ENCODE data around the gene ABCD4.

The ABCD4 gene

DNA sequence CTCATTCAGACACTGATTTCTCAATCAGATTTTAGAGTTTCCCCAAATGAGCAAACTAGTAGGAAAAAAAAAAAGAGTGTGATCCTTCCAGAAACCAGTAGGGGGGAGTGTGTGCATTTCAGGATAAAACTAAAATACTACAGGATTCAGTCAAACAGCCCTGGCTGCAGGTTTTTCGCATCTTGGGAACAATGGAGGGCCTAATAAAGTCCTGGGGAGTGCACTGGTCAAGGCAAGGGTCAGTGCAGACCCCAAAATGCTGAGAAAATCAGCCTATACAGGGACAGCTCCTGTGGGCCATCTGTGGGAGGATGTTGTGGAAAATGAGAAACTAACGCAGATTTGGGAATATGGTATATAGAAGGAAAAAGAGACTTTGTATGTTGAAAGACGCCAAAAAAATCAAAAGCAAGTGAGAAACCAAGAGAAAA is 22.2 kb upstream of the ABCD4 start:
- no peak overlapping the region for H3K4me2 ChIP-seq (ENCODE audit: low read depth, low read length)
- no peaks in the 10 kb centered on the region for H3K79me2 ChIP-seq (ENCODE audit: low read length)

GRCh38 chr14:74314576-74314975 is 11.8 kb upstream of the ABCD4 start:
- Histone ChIP-seq H3K36me3 (replicated peaks; ENCODE audit: insufficient read depth, low read length) (no peaks in the 10 kb centered on the region), H3K9ac (ENCODE audit: low read length) (no peak overlapping the region), H3K9me3 (replicated peaks; ENCODE audit: insufficient read depth, low read length) (no peaks in the 10 kb centered on the region), H3K9me2 (replicated peaks; ENCODE audit: insufficient read depth, low read length) (no peaks in the 10 kb centered on the region), H4K20me1 (ENCODE audit: insufficient read depth, low read length) (no peaks in the 10 kb centered on the region), H3K4me2 (ENCODE audit: low read depth, low read length) (no peak overlapping the region), H3K4me1 (ENCODE audit: low read length) (no peaks in the 10 kb centered on the region), H3K27me3 (replicated peaks; ENCODE audit: insufficient read depth, low read length) (no peaks in the 10 kb centered on the region), H3F3A (ENCODE audit: insufficient read depth, low read length) (no peaks in the 10 kb centered on the region), H3K27ac (ENCODE audit: low read length) (no peak overlapping the region), H3K4me3 (ENCODE audit: low read length) (no peak overlapping the region), H3K79me2 (ENCODE audit: low read length) (no peaks in the 10 kb centered on the region), H2AFZ (ENCODE audit: low read length) (no peak overlapping the region)
- TF ChIP-seq EZH2 (optimal IDR thresholded peaks at IDR 0.05; ENCODE audit: low read depth, low read length) = no peak
- no peak for TF ChIP-seq EZH2phosphoT487 (IDR thresholded peaks at IDR 0.05; ENCODE audit: low read length)
- TF ChIP-seq, protein P1, sequence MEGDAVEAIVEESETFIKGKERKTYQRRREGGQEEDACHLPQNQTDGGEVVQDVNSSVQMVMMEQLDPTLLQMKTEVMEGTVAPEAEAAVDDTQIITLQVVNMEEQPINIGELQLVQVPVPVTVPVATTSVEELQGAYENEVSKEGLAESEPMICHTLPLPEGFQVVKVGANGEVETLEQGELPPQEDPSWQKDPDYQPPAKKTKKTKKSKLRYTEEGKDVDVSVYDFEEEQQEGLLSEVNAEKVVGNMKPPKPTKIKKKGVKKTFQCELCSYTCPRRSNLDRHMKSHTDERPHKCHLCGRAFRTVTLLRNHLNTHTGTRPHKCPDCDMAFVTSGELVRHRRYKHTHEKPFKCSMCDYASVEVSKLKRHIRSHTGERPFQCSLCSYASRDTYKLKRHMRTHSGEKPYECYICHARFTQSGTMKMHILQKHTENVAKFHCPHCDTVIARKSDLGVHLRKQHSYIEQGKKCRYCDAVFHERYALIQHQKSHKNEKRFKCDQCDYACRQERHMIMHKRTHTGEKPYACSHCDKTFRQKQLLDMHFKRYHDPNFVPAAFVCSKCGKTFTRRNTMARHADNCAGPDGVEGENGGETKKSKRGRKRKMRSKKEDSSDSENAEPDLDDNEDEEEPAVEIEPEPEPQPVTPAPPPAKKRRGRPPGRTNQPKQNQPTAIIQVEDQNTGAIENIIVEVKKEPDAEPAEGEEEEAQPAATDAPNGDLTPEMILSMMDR (IDR thresholded peaks at IDR 0.05; ENCODE audit: low read length) = no peak
- no peak for DNase-seq

More for the DNA sequence above, 22.2 kb upstream of the ABCD4 start:
- Histone ChIP-seq H3F3A (ENCODE audit: insufficient read depth, low read length) (no peaks in the 10 kb centered on the region), H3K27me3 (replicated peaks; ENCODE audit: insufficient read depth, low read length) (no peaks in the 10 kb centered on the region), H3K9ac (ENCODE audit: low read length) (no peak overlapping the region), H3K9me2 (replicated peaks; ENCODE audit: insufficient read depth, low read length) (no peaks in the 10 kb centered on the region), H3K27ac (ENCODE audit: low read length) (no peak overlapping the region), H3K36me3 (replicated peaks; ENCODE audit: insufficient read depth, low read length) (no peaks in the 10 kb centered on the region), H3K4me3 (ENCODE audit: low read length) (no peak overlapping the region), H3K4me1 (ENCODE audit: low read length) (no peaks in the 10 kb centered on the region), H2AFZ (ENCODE audit: low read length) (no peak overlapping the region), H3K9me3 (replicated peaks; ENCODE audit: insufficient read depth, low read length) (no peaks in the 10 kb centered on the region), H4K20me1 (ENCODE audit: insufficient read depth, low read length) (no peaks in the 10 kb centered on the region)
- peak; percentile 25 for DNase-seq
- TF ChIP-seq EZH2phosphoT487 (IDR thresholded peaks at IDR 0.05; ENCODE audit: low read length) = no peak
- TF ChIP-seq, protein P1 (IDR thresholded peaks at IDR 0.05; ENCODE audit: low read length) = peak; percentile 39

GRCh38 chr14:74313601-74314000 is 10.9 kb upstream of the ABCD4 start:
- Histone ChIP-seq H2AFZ (ENCODE audit: low read length) (no peak overlapping the region), H3K4me1 (ENCODE audit: low read length) (no peaks in the 10 kb centered on the region), H3K9ac (ENCODE audit: low read length) (no peak overlapping the region)

More at GRCh38 chr14:74313601-74314000, 10.9 kb upstream of the ABCD4 start:
- H4K20me1 ChIP-seq (ENCODE audit: insufficient read depth, low read length) = no peaks in the 10 kb centered on the region
- H3K79me2 ChIP-seq (ENCODE audit: low read length) = no peaks in the 10 kb centered on the region
- H3K4me2 ChIP-seq (ENCODE audit: low read depth, low read length) = no peak overlapping the region
- no peaks in the 10 kb centered on the region for H3K27me3 ChIP-seq (replicated peaks; ENCODE audit: insufficient read depth, low read length)
- DNase-seq = no peak
- no peak overlapping the region for H3K4me3 ChIP-seq (ENCODE audit: low read length)
- TF ChIP-seq EZH2phosphoT487 (IDR thresholded peaks at IDR 0.05; ENCODE audit: low read length) (no peak), EZH2 (optimal IDR thresholded peaks at IDR 0.05; ENCODE audit: low read depth, low read length) (no peak)
- TF ChIP-seq, protein P1 (IDR thresholded peaks at IDR 0.05; ENCODE audit: low read length) = no peak
- H3K27ac ChIP-seq (ENCODE audit: low read length) = no peak overlapping the region
- no peaks in the 10 kb centered on the region for H3K9me3 ChIP-seq (replicated peaks; ENCODE audit: insufficient read depth, low read length)
- no peaks in the 10 kb centered on the region for H3F3A ChIP-seq (ENCODE audit: insufficient read depth, low read length)
- H3K9me2 ChIP-seq (replicated peaks; ENCODE audit: insufficient read depth, low read length) = no peaks in the 10 kb centered on the region
- H3K36me3 ChIP-seq (replicated peaks; ENCODE audit: insufficient read depth, low read length) = no peaks in the 10 kb centered on the region
